GM21515 (cell line): Measurements from ENCODE around the gene ZNF768.
"Not testable (repeated sequence)": the region's sequence is repeated elsewhere in the genome, so short reads cannot be mapped to it uniquely, and the experiment has no call there.

ENCODE experiments used
- ATAC-seq: cut with Tn5 transposase; IDR thresholded peaks from one replicate; pipeline ENCODE4 v1.9.1; 2021; ENCODE audit not compliant: unreplicated experiment

ZNF768 gene

DNA sequence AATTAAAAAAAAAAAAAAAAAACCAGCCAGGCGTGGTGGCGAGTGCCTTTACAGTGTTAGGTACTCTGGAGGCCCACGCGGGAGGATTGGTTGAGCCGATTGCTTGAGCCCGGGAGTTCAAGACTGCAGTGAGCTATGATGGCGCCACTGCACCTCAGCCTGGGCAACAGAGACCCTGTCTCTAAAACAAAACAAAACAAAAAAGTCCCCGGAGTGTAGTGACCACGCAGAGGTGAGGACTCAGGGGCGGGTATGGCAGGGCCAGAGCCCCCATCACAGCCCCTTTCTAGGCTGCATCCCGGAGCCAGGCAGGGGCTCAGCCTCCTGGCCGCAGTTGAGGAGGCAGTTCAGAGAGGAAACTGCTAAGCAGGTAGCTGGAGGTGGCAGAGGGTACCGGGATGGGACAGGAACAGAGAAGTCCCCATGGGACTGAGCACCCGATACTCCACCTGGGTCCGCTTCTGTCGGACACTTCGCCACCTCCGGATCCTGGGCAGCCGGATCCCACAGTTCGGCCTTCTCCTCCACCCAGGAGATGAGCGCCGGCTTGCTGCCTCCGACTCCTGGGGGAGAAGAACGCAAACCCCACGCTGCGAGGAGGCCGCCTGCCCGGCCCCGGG lies 7.5 kb upstream of the ZNF768 start:
- ATAC-seq, result peak; percentile 9

DNA sequence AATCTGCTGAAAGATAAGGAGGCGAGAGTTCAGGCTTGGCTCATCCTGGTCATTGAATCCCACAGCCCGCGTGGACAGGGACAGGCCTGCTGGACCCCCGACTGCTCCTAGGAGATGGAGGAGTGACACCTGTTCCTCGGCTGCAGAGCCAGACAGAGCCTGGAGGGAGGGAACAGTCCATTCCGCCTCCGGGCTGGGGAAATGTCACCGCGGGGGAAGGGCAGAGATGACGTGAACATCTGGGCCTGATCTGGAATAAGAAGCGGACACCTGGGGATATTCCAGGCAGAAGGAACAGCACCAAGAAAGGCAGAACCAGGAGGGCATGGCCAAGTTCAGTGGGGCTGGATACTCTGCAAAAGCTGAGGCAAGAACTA lies 6.8 kb upstream of the ZNF768 start:
- no peak for ATAC-seq

DNA sequence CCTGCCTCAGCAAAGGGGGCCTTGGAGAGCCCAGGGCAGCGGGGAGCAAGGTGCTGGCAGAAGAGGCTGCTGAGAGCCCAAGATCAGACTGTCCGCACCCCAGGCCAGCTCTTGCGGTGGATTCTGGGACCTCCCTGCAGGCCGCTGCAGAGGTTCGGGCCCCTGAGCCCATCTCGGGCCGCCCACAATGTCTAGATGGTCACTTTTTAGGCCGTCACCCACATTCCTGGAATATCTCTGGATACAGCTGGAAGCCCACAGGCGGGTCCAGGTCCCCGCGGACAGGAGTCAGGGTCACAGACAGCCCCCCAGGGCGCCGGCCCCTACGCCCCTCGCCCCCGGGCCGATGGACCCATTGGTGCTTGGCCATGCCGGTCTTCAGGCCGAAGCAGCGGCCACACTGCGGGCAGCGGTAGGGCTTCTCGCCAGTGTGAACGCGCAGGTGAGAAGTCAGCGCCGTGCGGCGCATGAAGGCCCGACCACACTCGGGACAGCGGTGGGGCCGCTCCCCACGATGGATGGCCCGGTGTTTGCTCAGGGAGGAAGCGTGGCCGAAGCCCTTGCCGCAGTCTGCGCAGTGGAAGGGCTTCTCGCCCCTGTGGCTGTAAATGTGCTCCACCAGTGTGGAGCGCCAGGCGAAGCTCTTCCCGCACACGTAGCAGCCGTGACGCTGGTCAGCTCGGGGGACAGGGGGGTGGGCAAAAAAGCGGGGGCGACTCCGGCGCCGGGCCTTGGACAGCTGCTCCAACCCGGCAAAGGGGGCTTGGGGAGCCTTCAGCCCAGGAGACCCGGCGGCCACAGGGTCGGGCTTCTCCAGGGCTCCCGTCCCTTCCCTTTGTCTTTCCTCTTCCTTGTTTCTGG lies 6.1 kb upstream of the ZNF768 start:
- ATAC-seq, result no peak

DNA sequence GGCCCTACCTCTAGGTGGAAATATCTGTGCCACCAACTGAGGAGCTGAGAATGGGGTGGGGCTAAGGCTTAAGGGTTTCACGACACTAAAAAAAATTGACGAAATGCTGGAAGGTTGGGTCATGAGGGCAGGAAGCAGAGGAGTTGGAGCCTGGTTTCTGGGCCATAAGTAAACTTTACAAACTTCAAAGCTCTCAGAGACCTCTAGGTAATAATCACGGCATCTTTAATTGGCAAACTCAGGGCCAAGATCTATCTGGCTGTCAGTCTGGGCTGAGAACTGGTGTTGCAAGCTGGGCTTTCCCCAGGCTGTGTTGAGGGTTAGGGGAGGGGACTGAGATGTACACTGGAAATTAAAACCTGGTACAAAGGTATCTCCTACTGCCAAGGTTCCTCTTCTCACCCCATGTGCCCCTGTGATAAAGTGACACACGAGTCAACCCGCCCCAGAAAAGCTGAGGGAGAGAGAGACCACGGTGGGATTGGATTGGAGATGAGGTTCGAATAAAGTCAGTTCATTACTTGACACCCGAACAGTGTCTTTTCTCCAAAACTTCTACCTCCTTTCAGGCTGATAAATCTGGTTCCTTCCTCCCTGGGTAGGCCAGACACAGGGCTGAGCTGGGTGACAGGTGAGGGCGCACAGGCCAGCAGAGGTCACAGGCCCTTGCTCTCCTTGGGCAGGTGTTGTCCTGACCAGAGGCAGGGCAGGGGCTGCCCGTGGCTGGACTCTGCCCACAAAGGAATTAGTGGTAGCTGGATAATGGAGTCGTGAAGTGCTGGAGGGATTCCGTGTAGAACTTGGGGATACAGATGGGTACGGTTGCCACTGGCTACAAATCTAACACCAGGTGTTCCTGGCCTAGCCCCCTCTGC lies 4.0 kb upstream of the ZNF768 start:
- ATAC-seq, result no peak

- no peak for ATAC-seq
These were observed 2.6 kb upstream of the ZNF768 start for GRCh38 chr16:30528799-30529457.

GRCh38 chr16:30527635-30528178 lies 1.3 kb upstream of the ZNF768 start:
- no peak for ATAC-seq

DNA sequence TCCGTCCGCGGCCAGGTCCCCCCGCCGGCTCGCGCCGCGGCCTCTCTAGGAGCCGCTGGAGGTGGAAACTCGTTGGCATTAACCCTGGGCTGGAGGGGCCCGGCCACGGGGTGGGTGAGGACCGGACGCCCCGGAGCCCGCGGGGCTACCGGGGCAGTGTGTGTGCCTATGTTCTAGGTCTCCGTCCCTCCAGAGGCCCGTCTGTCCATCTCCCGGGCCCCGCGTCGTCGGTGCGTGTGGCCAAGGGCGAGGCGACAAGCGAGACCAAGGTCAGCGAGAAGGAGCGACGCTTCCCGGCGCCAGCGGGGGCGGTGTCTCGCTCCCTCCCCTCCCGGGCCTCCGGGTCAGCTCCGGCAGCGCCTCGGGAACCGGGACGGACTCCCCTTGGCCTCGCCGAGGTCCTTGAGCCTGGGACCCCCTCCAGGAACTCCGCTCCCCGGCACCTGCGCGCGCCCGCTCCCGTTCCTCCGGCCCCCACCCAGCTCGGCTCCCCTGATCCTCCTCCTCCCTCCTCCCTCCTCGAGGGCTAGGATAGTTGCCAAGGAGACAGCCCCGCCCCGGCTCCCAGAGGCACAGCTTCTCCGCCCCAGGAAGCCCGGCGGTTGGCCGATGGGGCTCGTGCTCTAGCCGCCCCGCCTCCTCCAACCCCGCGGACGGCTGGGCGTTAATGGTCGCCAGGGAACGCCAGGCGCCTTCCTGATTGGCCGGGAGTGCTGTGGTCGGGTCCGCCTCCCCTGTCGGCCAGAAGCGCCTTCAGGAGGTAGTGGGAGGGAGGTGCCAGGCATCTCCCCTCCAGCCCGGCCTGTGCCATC lies 663 bp upstream of the ZNF768 start:
- peak; percentile 87 for ATAC-seq

- ATAC-seq, result no peak
These were observed 576 bp downstream of the ZNF768 start for GRCh38 chr16:30525844-30526136.

- no peak for ATAC-seq
These were observed 1.5 kb downstream of the ZNF768 start for GRCh38 chr16:30524575-30525568.

DNA sequence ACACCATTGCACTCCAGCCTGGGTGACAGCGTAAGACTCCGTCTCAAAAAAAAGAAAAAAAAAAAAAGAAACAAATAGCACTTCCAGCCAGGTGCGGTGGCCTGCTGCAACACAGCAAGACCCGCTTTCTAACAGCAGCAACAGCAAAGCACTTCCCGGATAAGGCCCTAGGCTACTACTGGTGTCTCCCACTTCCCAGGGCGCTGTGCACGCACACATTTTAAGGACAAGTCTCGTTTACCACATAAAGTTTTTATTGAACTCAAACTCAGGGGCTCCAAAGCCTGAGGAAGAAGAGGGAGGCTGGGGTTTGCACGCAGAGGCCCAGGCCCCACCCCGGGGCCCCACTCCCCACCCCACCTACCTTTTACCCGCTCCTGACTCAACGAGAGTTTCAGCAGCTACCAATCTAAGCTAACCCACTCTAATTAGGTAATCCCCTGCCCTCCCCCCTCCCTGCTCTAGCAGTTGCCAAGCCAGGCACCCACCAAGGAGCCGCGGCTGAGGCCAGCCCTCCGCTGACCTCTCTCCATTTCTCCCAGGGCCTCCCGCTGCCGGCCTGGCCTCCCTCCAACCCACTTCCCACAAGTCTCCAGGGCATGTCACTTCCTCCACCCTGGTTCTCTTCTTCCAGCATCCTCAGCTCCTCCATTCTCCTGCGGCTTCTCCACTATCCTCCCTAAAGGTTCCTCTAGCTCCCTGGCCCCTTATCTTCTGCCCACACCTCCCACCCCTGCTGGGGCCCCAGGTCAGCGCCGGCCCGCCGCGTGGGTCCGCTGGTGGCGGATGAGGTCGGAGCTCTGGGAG lies 2.4 kb downstream of the ZNF768 start:
- ATAC-seq, result no peak

GRCh38 chr16:30522702-30523463 lies 3.5 kb downstream of the ZNF768 start:
- not testable (repeated sequence) for ATAC-seq

DNA sequence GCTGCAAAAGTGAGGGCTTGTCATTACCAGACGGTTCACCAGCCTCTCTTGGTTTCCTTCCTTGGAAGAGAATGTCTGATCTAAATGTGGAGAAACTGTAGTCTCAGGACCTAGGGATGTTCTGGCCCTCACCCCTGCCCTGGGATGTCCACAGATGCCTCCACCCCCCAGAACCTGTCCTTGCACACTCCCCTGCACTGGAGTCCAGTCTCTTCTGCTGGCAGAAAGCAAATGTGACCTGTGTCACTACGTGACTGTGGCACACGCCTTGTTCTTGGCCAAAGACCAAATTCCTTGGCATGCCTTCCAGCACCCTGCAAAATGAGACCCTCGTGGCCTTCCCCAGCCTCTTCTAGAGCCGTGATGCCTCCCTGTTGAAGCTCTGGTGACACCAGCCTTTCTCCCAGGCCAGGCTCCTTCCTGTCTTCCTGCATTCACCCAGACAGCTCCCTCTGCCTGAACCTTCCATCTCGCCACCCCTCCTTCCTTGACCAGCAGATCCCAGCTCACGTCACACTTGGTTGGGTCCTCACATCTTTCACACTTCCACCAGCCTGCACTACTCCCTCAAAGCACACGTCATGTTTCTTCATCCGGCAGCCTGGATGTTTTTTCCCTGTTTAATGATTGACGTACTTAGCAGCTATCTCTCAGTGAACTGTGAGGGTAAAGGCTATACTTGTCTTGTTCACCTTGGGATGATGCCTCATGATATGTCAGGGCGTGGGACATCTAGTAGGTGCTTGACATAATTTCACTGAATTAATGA lies 4.3 kb downstream of the ZNF768 start:
- ATAC-seq, result no peak

DNA sequence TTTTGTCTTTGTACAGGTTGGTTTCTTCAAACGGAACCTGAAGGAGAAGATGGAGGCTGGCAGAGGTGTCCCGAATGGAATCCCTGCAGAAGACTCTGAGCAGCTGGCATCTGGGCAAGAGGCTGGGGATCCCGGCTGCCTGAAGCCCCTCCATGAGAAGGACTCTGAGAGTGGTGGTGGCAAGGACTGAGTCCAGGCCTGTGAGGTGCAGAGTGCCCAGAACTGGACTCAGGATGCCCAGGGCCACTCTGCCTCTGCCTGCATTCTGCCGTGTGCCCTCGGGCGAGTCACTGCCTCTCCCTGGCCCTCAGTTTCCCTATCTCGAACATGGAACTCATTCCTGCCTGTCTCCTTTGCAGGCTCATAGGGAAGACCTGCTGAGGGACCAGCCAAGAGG lies 4.9 kb downstream of the ZNF768 start:
- no peak for ATAC-seq

- ATAC-seq, result no peak
These were observed 7.0 kb downstream of the ZNF768 start for GRCh38 chr16:30519120-30520049.

GRCh38 chr16:30518552-30518951 lies 7.8 kb downstream of the ZNF768 start:
- ATAC-seq, result no peak

DNA sequence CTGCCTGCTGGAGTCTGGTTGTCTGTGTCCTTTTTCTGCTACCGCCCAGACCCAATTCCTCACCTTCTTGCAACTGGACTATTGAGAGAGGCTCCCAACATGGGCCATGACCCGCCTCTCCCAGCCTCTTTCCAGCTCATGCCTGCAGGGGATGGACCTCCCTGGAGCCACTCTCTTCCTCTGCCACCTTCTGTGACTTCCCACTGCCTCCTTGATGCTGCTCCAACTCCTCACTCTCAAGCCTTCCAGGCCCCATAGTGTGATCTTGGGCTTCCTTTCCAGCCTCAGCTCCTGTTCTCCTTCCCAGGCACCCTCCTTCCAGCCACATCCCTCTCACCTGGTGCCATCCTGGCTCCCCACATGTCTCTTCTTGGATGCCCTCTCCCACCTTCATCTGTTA lies 11.1 kb downstream of the ZNF768 start:
- no peak for ATAC-seq
